ENCODE data around the gene SEC14L2.

The SEC14L2 gene

GRCh38 chr22:30396871-30397655 is at the start of gene SEC14L2:
TSS of gene SEC14L2 (plus strand) at chr22:30397018. CDS start at chr22:30397117, 99 bp downstream.
- DNase-seq, result peak; percentile 79

- DNase-seq, result no peak
Measured at GRCh38 chr22:30347255-30347892, 49.4 kb upstream of the SEC14L2 start.

- DNase-seq, result no peak
Measured at GRCh38 chr22:30348404-30348803, 48.4 kb upstream of the SEC14L2 start.

- no peak for DNase-seq
Measured at GRCh38 chr22:30348809-30349208, 48.0 kb upstream of the SEC14L2 start.

- no peak for DNase-seq
Measured at GRCh38 chr22:30351226-30351625, 45.6 kb upstream of the SEC14L2 start.

GRCh38 chr22:30354644-30355043 is 42.2 kb upstream of the SEC14L2 start:
- no peak for DNase-seq

GRCh38 chr22:30356449-30357235 is 40.2 kb upstream of the SEC14L2 start, which contains the start of the genes CCDC157 and SF3A1:
TSS of gene CCDC157 (plus strand) at chr22:30357007. CDS start at chr22:30366001, 8,994 bp downstream.
TSS of gene SF3A1 (minus strand) at chr22:30356894. CDS start at chr22:30356792, 102 bp downstream.
- peak; percentile 92 for DNase-seq

GRCh38 chr22:30357236-30357570 is 39.6 kb upstream of the SEC14L2 start:
- DNase-seq, result no peak

GRCh38 chr22:30357650-30358215 is 39.1 kb upstream of the SEC14L2 start:
- no peak for DNase-seq

GRCh38 chr22:30358541-30358940 is 38.3 kb upstream of the SEC14L2 start:
- no peak for DNase-seq

GRCh38 chr22:30361916-30362650 is 34.7 kb upstream of the SEC14L2 start:
- DNase-seq, result no peak

GRCh38 chr22:30362651-30363281 is 34.1 kb upstream of the SEC14L2 start:
- DNase-seq, result no peak

- DNase-seq, result no peak
Measured at GRCh38 chr22:30365891-30366290, 30.9 kb upstream of the SEC14L2 start.

GRCh38 chr22:30368420-30368819 is 28.4 kb upstream of the SEC14L2 start:
- no peak for DNase-seq

- no peak for DNase-seq
Measured at GRCh38 chr22:30370641-30371230, 26.1 kb upstream of the SEC14L2 start.

GRCh38 chr22:30371321-30371720 is 25.5 kb upstream of the SEC14L2 start:
- DNase-seq, result no peak

- DNase-seq, result no peak
Measured at GRCh38 chr22:30371981-30372380, 24.8 kb upstream of the SEC14L2 start.

GRCh38 chr22:30372915-30373314 is 23.9 kb upstream of the SEC14L2 start:
- no peak for DNase-seq

- DNase-seq, result no peak
Measured at GRCh38 chr22:30373331-30374325, 23.2 kb upstream of the SEC14L2 start.

GRCh38 chr22:30375312-30375849 is 21.4 kb upstream of the SEC14L2 start:
- no peak for DNase-seq
